Thoracic aorta (tissue), 2 donors: ENCODE measurements around the gene OR1D5. TPM values are rescaled to one million over a fixed set of nuclear protein-coding genes. Genes with fewer than 3 reads are reported as not detected.

Experiments used
- ATAC-seq: fragments of 150-250 bp; one replicate; pipeline ENCODE4 v1.8.0; 2017; ENCODE audit warnings: low read depth; ENCODE audit not compliant: insufficient number of reproducible peaks, low FRiP score
- DNase-seq: peaks from one replicate; pipeline ENCODE4 v3.0.0-alpha.2; 2020; ENCODE audit warnings: low spot score
- H3K27ac ChIP-seq, 2 donors: fragments of 200-600 bp; sonication (generic); 1 replicate in 1 of 2; 2 replicates in 1 of 2; pipeline ENCODE4 v1.5.1; 2016; ENCODE audit warnings: mild to moderate bottlenecking in 2 of 2, moderate library complexity in 2 of 2
- H3K27me3 ChIP-seq: fragments of 200-600 bp; sonication (generic); replicated peaks from 2 replicates; pipeline ENCODE4 v1.6.0; 2016; ENCODE audit warnings: mild to moderate bottlenecking; ENCODE audit not compliant: insufficient read depth
- H3K36me3 ChIP-seq: fragments of 200-600 bp; sonication (generic); one replicate; pipeline ENCODE4 v1.5.1; 2016
- H3K4me1 ChIP-seq, 2 donors: fragments of 200-600 bp; sonication (generic); 1 replicate in 1 of 2; 2 replicates in 1 of 2; pipeline versions ENCODE4 v1.5.1 to v1.6.0; 2016; ENCODE audit warnings: low read depth in 2 of 2, mild to moderate bottlenecking in 1 of 2; ENCODE audit not compliant: control insufficient read depth in 1 of 2
- H3K4me3 ChIP-seq: fragments of 200-600 bp; sonication (generic); 2 replicates; pipeline ENCODE4 v1.5.1; 2016; ENCODE audit warnings: mild to moderate bottlenecking
- H3K9me3 ChIP-seq: fragments of 200-600 bp; sonication (generic); 2 replicates; pipeline ENCODE4 v1.5.1; 2016
- total RNA-seq, 2 donors: library from RNA; depleted of rRNA; stranded (reverse); fragments of >200 nt; gene quantifications; one replicate each; pipeline versions ENCODE4 v1.1.0 to v1.2.3, GENCODE V29; 2016
- TF ChIP-seq, protein P1 (sequence below): fragments of 200-600 bp; sonication (generic); IDR thresholded peaks from one replicate; pipeline ENCODE4 v1.5.1; 2019; ENCODE audit warnings: antibody characterized with exemption

OR1D5 gene
- total RNA-seq, 2 donors from 2014 or later = not detected

DNA sequence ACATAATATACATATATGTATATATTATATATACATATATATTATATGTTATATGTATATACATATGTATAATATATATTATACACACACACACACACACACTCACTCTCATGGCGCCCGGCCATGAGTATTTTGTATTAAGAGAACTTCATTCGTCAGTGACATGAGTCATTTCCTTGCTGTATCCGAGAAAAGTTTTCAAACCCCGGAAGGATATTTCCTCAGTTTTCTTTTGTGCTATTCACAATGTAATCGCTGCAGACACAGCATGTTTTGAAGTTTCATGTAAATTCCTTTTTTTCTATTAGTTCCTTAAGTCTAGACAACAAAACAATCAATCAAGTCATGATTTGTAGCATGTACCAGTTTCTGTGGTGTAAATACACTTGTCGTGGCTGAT lies 33.3 kb downstream of the OR1D5 start:
- no peaks in the 10 kb centered on the region for H3K27me3 ChIP-seq
- H3K27ac ChIP-seq = no peak overlapping the region
- ATAC-seq = no peak
- no peak for DNase-seq
- H3K4me3 ChIP-seq = no peak overlapping the region
- no peaks in the 10 kb centered on the region for H3K36me3 ChIP-seq
- no peaks in the 10 kb centered on the region for H3K4me1 ChIP-seq
- TF ChIP-seq, protein P1, sequence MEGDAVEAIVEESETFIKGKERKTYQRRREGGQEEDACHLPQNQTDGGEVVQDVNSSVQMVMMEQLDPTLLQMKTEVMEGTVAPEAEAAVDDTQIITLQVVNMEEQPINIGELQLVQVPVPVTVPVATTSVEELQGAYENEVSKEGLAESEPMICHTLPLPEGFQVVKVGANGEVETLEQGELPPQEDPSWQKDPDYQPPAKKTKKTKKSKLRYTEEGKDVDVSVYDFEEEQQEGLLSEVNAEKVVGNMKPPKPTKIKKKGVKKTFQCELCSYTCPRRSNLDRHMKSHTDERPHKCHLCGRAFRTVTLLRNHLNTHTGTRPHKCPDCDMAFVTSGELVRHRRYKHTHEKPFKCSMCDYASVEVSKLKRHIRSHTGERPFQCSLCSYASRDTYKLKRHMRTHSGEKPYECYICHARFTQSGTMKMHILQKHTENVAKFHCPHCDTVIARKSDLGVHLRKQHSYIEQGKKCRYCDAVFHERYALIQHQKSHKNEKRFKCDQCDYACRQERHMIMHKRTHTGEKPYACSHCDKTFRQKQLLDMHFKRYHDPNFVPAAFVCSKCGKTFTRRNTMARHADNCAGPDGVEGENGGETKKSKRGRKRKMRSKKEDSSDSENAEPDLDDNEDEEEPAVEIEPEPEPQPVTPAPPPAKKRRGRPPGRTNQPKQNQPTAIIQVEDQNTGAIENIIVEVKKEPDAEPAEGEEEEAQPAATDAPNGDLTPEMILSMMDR = no peak
- H3K9me3 ChIP-seq = no peaks in the 10 kb centered on the region

DNA sequence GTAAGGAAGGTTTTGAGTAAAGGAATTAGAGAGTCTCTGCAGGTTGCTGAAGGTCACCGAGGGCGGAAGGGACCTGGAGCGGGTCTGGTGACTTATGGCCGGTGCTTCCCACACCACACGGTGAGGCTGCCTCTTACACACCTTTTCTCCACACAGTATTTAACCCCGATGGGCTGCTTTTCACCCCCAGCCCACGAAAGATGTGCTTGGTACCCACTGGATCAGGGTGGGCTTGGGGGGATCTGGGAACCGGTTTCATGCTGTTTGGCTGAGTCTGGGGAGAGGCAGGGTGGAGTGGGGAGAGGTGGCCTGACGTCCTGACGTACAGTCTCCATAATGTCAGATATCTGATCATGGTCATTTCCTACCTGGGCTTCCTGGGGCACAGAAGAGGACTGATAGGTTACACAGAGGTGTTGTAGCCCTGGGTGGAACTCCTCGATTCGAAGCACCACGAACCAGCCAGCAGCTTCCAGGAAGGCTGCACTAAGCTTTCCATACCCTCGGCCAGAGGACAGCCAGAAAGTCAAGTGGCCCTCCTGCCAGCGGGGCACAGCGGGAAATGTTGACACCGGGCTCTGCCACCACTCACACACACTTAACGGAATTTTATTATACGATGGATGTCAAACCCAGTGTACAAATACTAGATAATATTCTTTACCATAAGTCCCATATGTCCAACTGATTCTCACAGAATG lies 34.0 kb downstream of the OR1D5 start:
- DNase-seq (no peak), ATAC-seq (no peak)
- H3K27me3 ChIP-seq = no peaks in the 10 kb centered on the region

GRCh38 chr17:3027786-3028532 lies 35.4 kb downstream of the OR1D5 start:
- H3K36me3 ChIP-seq = no peaks in the 10 kb centered on the region
- H3K9me3 ChIP-seq = no peaks in the 10 kb centered on the region
- ATAC-seq = no peak
- H3K27ac ChIP-seq = no peak overlapping the region
- TF ChIP-seq, protein P1 = no peak
- no peaks in the 10 kb centered on the region for H3K4me1 ChIP-seq
- H3K27me3 ChIP-seq = no peaks in the 10 kb centered on the region
- H3K4me3 ChIP-seq = no peak overlapping the region
- no peak for DNase-seq

More for the DNA sequence above, 34.0 kb downstream of the OR1D5 start:
- Histone ChIP-seq H3K4me3 (no peak overlapping the region), H3K27ac (no peak overlapping the region), H3K9me3 (no peaks in the 10 kb centered on the region), H3K4me1 (no peaks in the 10 kb centered on the region), H3K36me3 (no peaks in the 10 kb centered on the region)
- TF ChIP-seq, protein P1 = no peak

GRCh38 chr17:3026856-3027751 lies 36.3 kb downstream of the OR1D5 start:
- DNase-seq = no peak
- Histone ChIP-seq H3K4me1 (no peaks in the 10 kb centered on the region), H3K9me3 (no peaks in the 10 kb centered on the region), H3K36me3 (no peaks in the 10 kb centered on the region), H3K4me3 (no peak overlapping the region), H3K27me3 (no peaks in the 10 kb centered on the region), H3K27ac (no peak overlapping the region)
- no peak for ATAC-seq
- TF ChIP-seq, protein P1 = no peak
